ENCODE measurements around the gene STOX2. TPM values are rescaled to one million over a fixed set of nuclear protein-coding genes. Genes with fewer than 3 reads are reported as not detected.
A peak's percentile ranks its signal among the peaks of the same experiment; 100 is the strongest.

The STOX2 gene
- total and polyA plus RNA-seq, 8 donors = 0.29 to 55.8 (median 3.9) TPM

- peaks cover 0 to 14% (median 0%) of the 10 kb centered on the region in 4 donors for H3K4me1 ChIP-seq
- H3K36me3 ChIP-seq = no peaks in the 10 kb centered on the region
- no peaks in the 10 kb centered on the region for H3K27me3 ChIP-seq
- intact Hi-C loops (cut with DNase I; ENCODE audit: low total_unique reads) = no loop called here
- no peak overlapping the region for H3K27ac ChIP-seq
- 47 to 55% (median 52%) methylated on average over 3 of the region's 3 CpGs for WGBS, 5 donors
- no peak for DNase-seq
- TF ChIP-seq POLR2AphosphoS5 (IDR thresholded peaks at IDR 0.05) = no peak
- TF ChIP-seq CTCF (IDR thresholded peaks at IDR 0.05) = no peak
- TF ChIP-seq EP300 (IDR thresholded peaks at IDR 0.05) = no peak
- no peak for TF ChIP-seq POLR2A (IDR thresholded peaks at IDR 0.05)
- no peaks in the 10 kb centered on the region for H3K9me3 ChIP-seq
- no peak overlapping the region for H3K4me3 ChIP-seq
Observed at GRCh38 chr4:183920512-183920911, 15.4 kb downstream of the STOX2 start.

- TF ChIP-seq POLR2AphosphoS5 (IDR thresholded peaks at IDR 0.05) = no peak
- TF ChIP-seq POLR2A (IDR thresholded peaks at IDR 0.05) = no peak
- no peak for TF ChIP-seq EP300 (IDR thresholded peaks at IDR 0.05)
- no peak for TF ChIP-seq CTCF (IDR thresholded peaks at IDR 0.05)
- Histone ChIP-seq H3K4me3 (no peak overlapping the region), H3K27me3 (no peaks in the 10 kb centered on the region), H3K4me1 (peaks cover 0 to 14% (median 0%) of the 10 kb centered on the region in 4 donors), H3K9me3 (no peaks in the 10 kb centered on the region), H3K36me3 (no peaks in the 10 kb centered on the region), H3K27ac (no peak overlapping the region)
- DNase-seq = no peak
- intact Hi-C loops (cut with DNase I; ENCODE audit: low total_unique reads) = no loop called here
- 79 to 90% (median 83%) methylated on average over 2 of the region's 2 CpGs for WGBS, 5 donors
Observed at GRCh38 chr4:183921335-183921734, 16.2 kb downstream of the STOX2 start.

- H3K36me3 ChIP-seq = no peaks in the 10 kb centered on the region
- peaks cover 0 to 14% (median 0%) of the 10 kb centered on the region in 4 donors for H3K4me1 ChIP-seq
- DNase-seq = peak in 1 of 2 donors; percentile 74
- H3K27me3 ChIP-seq = no peaks in the 10 kb centered on the region
- WGBS, 5 donors = 57 to 85% (median 69%) methylated on average over 12 of the region's 12 CpGs
- no peaks in the 10 kb centered on the region for H3K9me3 ChIP-seq
- peak overlapping the region in 4 of 5 donors; percentile 24 to 63 (median 39) for H3K27ac ChIP-seq
- intact Hi-C loops (cut with DNase I; ENCODE audit: low total_unique reads) = no loop called here
- no peak overlapping the region for H3K4me3 ChIP-seq
- TF ChIP-seq CTCF (IDR thresholded peaks at IDR 0.05) (no peak), EP300 (IDR thresholded peaks at IDR 0.05) (no peak), POLR2A (IDR thresholded peaks at IDR 0.05) (no peak), POLR2AphosphoS5 (IDR thresholded peaks at IDR 0.05) (peak in 1 of 3 donors; percentile 40)
Observed at GRCh38 chr4:183924362-183925044, 19.4 kb downstream of the STOX2 start.

GRCh38 chr4:183926950-183927349, 21.8 kb downstream of the STOX2 start:
- TF ChIP-seq POLR2A (IDR thresholded peaks at IDR 0.05) = no peak
- no peak for TF ChIP-seq CTCF (IDR thresholded peaks at IDR 0.05)
- TF ChIP-seq EP300 (IDR thresholded peaks at IDR 0.05) = no peak
- no peak for TF ChIP-seq POLR2AphosphoS5 (IDR thresholded peaks at IDR 0.05)
- H3K27ac ChIP-seq = no peak overlapping the region
- no peaks in the 10 kb centered on the region for H3K36me3 ChIP-seq
- DNase-seq = no peak
- no peaks in the 10 kb centered on the region for H3K27me3 ChIP-seq
- 74 to 89% (median 86%) methylated on average over 5 of the region's 5 CpGs for WGBS, 5 donors
- peaks cover 0 to 14% (median 0%) of the 10 kb centered on the region in 4 donors for H3K4me1 ChIP-seq
- H3K9me3 ChIP-seq = no peaks in the 10 kb centered on the region
- no peak overlapping the region for H3K4me3 ChIP-seq
- intact Hi-C loops (cut with DNase I; ENCODE audit: low total_unique reads) = no loop called here
